GM19468 (cell line): Measurements from ENCODE around the gene COX7A2L.
"Not testable (repeated sequence)": the region's sequence is repeated elsewhere in the genome, so short reads cannot be mapped to it uniquely, and the experiment has no call there.

Experiments used
- ATAC-seq: cut with Tn5 transposase; IDR thresholded peaks from one replicate; pipeline ENCODE4 v1.9.1; 2021; ENCODE audit warnings: mild to moderate bottlenecking, moderate library complexity, moderate number of reproducible peaks; ENCODE audit not compliant: unreplicated experiment; ENCODE audit errors: extremely low read depth

COX7A2L gene, protein sequence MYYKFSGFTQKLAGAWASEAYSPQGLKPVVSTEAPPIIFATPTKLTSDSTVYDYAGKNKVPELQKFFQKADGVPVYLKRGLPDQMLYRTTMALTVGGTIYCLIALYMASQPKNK

DNA sequence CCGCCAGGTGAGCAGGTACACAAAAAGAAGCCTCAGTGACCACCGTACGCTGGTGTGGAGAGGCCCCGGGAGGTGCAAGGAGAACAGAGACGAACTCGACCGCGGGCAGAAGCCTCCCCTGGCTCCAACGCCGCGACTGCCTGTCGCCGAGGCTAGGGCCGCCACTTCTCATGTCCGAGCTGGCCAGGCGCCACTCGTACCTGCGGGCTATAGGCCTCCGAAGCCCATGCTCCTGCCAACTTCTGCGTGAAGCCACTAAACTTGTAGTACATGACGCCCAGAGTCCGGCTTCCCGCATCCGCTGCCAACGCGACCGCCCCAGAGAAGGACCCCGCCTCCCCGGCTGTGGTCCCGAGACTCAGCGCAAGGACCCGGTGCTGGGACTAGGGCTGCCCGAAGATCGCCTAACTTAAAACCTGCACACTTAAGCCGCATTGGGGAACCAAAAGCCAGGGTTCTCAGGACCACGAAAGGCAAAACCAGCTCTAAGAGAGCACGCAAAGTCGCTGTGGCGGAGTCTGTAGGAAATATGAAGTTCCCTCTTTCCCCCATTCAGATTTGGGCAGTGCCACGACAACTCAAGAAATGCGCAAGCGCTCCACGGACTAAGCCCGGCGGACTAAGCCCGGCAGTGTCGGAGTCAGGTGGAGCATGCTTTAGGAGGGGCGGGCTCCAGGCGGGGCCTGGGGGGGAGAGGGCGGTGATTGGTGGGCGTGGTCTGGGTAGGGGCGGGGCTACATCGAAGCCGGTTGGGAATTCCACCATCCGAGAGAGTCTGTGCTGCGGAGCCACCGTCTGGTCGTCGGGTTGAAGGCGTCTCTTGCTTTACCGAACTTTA, at the start of gene COX7A2L:
TSS of gene COX7A2L (minus strand) at position 328 of the 838 bp plus-strand sequence. CDS start at position 272, 56 bp downstream.
- peak; percentile 59 for ATAC-seq

DNA sequence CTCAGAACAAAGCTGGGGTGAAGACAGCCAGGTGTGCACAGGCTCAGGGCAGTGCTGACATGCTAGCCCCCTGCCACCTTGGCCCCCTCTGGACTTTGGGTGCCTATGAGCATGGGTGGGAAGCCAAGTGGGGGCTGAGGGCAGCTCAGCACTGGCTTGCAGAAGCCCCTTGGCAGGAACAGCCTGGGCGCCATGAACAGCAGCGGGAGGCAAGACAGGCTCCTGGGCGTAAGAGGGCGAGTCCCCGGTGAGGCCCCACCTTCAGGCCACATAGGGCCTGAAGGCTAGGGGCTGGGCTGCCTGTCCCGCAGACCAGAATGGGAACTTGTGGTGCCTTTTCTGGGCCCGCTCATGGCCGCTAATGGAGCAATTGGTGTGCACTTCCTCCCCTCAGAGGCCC, 47.0 kb upstream of the COX7A2L start:
- ATAC-seq, result no peak

GRCh38 chr2:42407476-42407875, 46.5 kb upstream of the COX7A2L start:
- ATAC-seq, result no peak

DNA sequence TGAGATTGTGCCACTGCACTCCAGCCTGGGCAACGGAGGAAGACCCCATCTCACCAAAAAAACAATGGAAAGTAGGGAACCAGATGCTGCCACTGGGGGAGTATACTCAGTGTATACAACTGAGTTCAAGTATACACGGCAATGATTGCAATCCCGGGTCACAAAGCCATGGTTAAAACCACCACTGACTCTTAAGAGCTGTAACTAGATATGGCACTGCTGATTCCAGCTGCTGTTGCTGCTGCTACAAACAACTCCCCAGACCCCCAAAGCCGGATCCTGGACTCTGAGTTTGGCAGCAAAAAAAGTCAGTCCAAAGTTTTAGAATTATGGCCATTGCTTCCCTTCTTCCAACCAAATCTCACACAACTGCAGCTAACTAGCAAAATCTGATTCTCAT, 43.7 kb upstream of the COX7A2L start:
- no peak for ATAC-seq

DNA sequence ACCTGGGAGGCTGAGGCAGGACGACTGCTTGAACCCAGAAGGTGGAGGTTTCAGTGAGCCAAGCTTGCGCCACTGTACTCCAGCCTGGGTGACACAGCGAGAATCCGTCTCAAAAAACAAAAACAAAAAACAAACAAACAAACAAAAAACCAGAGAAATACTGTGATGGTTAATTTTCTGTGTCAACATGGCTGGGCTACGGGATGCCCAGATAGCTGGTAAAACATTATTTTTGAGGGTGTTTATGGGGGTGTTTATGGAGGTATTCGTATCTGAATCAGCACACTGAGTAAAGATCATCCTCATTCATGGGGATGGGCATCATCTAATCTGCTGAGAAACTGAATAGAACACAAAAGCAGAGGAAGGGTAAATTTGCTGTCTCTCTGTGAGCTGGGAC, 40.8 kb upstream of the COX7A2L start:
- no peak for ATAC-seq

GRCh38 chr2:42398052-42398451, 37.0 kb upstream of the COX7A2L start:
- not testable (repeated sequence) for ATAC-seq

GRCh38 chr2:42393320-42393719, 32.3 kb upstream of the COX7A2L start:
- ATAC-seq, result not testable (repeated sequence)

DNA sequence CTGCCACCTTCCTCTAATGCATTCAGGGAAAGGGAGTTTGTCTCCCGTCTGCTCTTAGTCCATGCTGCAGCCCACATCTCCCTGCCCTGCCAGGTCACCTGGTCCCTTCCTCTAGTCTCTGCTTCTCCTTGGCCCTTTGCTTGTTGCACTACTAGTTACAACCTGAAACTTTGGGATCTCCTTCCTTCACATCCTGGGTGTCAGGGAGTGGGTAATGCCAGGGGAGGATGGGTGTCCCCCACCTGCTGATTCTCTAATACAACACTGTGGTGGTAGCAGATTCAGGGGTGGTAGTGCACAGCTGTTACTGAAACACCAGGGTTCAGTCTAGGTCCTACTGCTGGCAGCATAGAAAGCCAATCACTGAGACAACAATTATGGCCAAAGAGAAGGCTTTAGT, 31.2 kb upstream of the COX7A2L start:
- ATAC-seq, result no peak

- no peak for ATAC-seq
Measured at GRCh38 chr2:42390401-42390969, 29.5 kb upstream of the COX7A2L start.

DNA sequence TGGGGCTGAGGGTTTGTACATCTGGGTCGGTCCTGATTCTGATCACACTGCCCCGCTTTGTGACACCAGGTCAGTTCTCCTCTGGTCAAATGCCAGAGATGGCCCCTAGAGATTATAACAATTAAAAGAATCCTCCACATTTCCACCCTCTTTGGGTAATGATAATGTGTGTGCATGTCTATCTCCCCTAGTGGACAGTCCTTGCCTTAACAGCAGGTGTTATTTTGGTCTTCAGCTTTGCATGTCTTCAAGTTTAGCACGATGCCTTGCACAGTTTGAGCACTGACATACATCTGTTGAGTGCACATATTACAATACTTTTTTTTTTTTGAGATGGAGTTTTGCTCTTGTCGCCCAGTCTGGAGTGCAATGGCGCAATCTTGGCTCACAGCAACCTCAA, 25.7 kb upstream of the COX7A2L start:
- ATAC-seq, result peak; percentile 48

DNA sequence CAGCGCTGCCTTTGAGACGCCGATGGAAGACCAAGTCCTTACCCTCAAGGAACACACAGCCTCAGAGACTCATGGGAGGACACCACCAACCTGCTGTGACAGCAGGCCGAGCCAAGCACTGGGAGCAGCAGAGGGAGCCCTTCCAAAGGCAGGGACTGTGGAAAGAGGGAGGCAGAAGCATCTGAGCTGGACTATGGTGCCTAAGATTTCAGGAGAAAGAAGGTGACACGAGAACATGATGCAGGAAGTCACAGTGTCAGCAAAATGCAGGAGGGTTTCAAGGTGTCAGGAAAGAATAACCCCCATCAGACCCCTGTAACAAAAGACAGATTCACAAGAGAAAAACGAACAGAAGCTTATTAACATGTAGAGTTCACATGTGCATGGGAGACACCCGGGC, 24.2 kb upstream of the COX7A2L start:
- ATAC-seq, result no peak

GRCh38 chr2:42383855-42384530, 23.0 kb upstream of the COX7A2L start:
- no peak for ATAC-seq

- ATAC-seq, result no peak
Measured at GRCh38 chr2:42382144-42382543, 21.1 kb upstream of the COX7A2L start.

- ATAC-seq, result not testable (repeated sequence)
Measured at GRCh38 chr2:42380026-42380425, 19.0 kb upstream of the COX7A2L start.

DNA sequence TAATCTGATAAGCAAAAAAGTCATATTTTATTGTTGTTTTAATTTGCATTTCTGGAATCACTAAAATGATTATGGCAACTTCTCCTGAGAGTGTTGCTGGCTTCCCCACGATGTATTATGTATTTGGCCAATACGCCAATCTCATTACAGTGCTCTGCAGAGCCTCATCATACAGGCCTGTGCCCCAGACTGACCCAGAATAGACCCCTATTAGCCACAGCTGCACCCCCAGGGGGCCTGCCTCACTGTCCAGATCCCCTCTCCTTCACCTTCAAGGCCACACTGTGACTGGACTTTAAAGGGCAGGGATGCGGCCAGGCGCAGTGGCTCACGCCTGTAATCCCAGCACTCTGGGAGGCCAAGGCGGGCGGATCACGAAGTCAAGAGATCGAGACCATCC, 17.4 kb upstream of the COX7A2L start:
- no peak for ATAC-seq

DNA sequence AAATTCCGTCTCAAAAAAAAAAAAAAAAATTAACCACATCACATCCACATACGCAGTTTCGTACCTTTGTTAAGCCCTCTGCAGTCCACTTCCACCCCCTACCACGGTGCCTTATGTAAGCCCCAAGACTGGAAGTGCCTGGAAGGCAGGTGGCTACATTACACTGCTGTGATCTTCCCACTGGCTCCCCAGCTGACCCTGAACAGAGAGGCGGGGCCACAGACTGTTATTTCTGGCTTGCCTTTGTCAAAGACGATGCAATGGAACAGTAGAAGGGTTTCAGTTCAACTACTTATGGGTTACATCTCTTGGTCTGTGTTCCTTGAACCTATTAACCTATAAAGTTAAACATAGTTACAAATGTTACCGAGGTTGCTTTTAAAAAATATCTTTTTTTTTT, 15.7 kb upstream of the COX7A2L start:
- no peak for ATAC-seq

DNA sequence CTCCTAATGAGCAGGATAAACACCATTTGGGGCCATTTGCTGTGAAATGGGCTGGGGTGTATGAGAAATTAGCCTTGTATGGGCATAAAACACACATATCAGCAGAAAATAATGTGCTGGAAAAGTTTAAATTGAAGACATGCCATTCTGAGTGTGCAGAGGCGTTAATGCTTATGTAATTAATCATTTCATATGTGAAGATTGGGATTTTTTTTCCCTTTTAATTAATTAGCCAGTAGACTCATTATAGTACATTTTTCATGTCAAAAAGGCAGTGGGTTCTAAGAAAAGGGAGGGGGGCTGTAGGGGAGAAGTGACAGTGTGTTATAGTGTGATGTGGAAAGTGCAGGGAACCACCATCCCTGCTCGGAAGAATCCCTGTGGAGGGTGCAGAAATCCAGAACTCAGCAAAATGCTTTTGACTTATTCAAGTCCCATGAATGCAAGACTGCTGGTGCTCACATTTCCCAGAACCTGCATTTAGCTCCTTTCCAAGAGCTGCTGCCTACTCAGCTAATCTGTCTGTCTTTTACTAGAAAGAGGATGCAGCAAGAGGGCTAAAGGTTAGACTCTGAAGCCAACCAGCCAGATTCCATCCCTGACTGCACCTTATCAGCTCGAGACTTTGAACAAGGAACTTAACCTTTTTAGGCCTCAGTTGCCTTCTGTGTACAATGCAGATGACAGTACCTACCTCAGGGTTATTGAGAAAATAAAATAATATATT, 11.6 kb upstream of the COX7A2L start:
- no peak for ATAC-seq

DNA sequence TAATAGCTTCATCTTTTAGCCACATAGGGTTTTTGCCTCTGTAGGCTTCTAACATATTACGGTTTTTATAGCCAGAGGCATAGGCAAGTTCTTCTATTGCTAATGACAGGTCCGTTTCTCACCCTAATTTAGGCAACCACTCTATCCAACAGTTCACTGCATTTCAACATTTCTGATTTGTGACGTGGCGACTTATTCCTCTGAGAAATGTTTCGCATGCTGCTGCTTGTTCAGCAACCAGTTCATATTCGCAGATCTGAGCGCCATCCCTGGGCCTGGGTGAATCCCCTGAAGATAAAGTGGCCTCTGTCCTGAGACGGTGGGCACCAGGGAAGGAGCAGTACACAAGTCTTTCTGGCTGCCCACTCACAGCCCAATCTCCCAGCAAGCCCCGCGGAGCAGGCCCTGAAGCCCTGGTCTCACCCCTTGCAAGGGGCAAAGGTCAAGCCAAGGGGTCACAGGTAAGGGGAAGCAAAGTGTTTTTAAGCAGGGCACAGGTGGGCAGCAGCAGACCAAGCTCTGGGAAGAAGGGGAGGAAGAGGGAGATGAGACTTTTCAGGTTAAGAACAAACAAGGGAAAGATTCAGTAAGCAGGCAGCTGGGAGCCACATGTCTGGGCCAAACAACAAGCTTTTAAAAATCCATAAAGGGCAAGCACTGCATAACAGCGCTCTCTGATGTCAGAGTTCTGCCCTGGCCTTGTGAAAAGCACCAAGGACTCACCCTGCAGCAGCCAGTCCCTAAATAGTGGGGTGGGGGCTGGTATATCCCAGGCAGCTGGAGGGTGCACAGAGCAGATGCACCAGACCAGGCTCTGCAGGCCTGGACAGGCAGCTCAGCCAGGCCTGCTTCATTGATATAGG, 10.8 kb upstream of the COX7A2L start:
- no peak for ATAC-seq

DNA sequence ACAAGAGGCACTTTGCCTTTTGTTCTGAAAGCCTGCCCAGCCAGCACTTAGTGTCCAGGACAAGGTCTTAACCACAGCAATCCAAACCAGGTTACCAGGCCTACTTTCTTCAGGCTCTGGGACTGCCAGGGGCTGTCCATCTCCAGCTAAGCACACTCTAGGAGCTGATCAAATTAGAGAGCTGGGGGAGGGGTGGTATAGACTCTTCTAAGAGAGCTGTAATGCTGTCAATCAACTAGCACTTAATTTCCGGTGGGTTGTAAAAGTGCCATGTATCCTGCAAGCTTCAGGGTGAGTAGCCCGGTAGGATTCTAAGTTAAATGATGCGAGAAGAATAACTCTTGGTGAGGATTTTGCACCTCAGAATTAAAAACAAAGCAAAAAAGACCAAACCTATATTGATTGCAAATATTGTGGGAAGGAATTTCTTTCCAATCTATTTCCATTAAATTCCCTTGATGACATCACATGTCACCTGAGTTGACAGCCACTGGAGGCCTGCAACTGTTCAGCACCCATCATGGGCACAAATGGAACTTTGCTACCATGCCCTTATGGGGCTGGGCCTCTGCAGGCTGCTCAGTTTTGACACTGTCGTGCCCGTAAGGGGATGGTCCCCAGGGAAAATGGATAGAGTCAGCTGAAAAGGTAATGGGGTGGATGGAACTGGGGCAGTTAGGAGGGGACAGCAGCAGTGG, 8.7 kb upstream of the COX7A2L start:
- no peak for ATAC-seq
